Uterus (tissue), 4 donors: ENCODE measurements around the gene HIRA. TPM values are rescaled to one million over a fixed set of nuclear protein-coding genes. Genes with fewer than 3 reads are reported as not detected.

Experiments used
- DNase-seq, 2 donors: peaks; one replicate each; pipeline ENCODE4 v3.0.0-alpha.2; 2019 to 2020
- H3K27ac ChIP-seq, 2 donors: fragments of 200-600 bp; sonication (generic); 1 replicate in 1 of 2; 2 replicates in 1 of 2; pipeline ENCODE4 v1.5.1; 2016 to 2018
- H3K27me3 ChIP-seq, 2 donors: fragments of 200-600 bp; sonication (generic); one replicate each; pipeline ENCODE4 v1.5.1; 2018 to 2019; ENCODE audit warnings: control low read depth in 1 of 2
- H3K36me3 ChIP-seq, 2 donors: fragments of 200-600 bp; sonication (generic); one replicate each; pipeline ENCODE4 v1.5.1; 2019; ENCODE audit warnings: control low read depth in 1 of 2
- H3K4me1 ChIP-seq, 2 donors: fragments of 200-600 bp; sonication (generic); one replicate each; pipeline ENCODE4 v1.5.1; 2018 to 2019; ENCODE audit warnings: control low read depth in 1 of 2
- H3K4me3 ChIP-seq, 2 donors: fragments of 200-600 bp; sonication (generic); 1 replicate in 1 of 2; 2 replicates in 1 of 2; pipeline ENCODE4 v1.5.1; 2018 to 2019; ENCODE audit warnings: mild to moderate bottlenecking in 1 of 2
- H3K9me3 ChIP-seq, 2 donors: fragments of 200-600 bp; sonication (generic); one replicate each; pipeline ENCODE4 v1.5.1; 2019; ENCODE audit warnings: control low read depth in 1 of 2
- CTCF ChIP-seq, 4 experiments: fragments of 200-600 bp in 2 of 4; fragments of 450-650 bp in 2 of 4; sonication (generic) in 2 of 4; IDR thresholded peaks; one replicate each; pipeline ENCODE4 v1.5.1; 2016 to 2019; ENCODE audit warnings: antibody characterized with exemption in 4 of 4, mild to moderate bottlenecking in 2 of 4, moderate library complexity in 1 of 4
- POLR2A ChIP-seq, 2 donors: fragments of 450-650 bp; IDR thresholded peaks; one replicate each; pipeline ENCODE4 v1.6.1; 2016; ENCODE audit warnings: antibody characterized with exemption in 2 of 2, mild to moderate bottlenecking in 1 of 2, moderate library complexity in 1 of 2
- intact Hi-C: fragments of 100-400 bp; cut with DNase I; formaldehyde crosslinking; loops from one replicate; pipeline ENCODE4 v1.15.1; 2023; ENCODE audit warnings: low total_unique reads
- total RNA-seq, 4 donors: library from RNA; depleted of rRNA in 3 of 4; stranded (reverse); fragments of >200 nt in 3 of 4; gene quantifications; one replicate each; pipeline versions ENCODE4 v1.1.0 to v1.2.4, GENCODE V29; 2014 to 2023
- donor health status: DM: yes; HTN: yes; CAD: no.

HIRA gene
- total RNA-seq, 4 donors from 2014 or later: 0.29 to 32.1 (median 11.7) TPM

GRCh38 chr22:19356708-19357269 is 74.7 kb downstream of the HIRA start:
- Histone ChIP-seq H3K4me1 (no peaks in the 10 kb centered on the region), H3K4me3 (no peak overlapping the region)
- intact Hi-C loops: no loop called here

GRCh38 chr22:19355413-19356157 is 75.9 kb downstream of the HIRA start:
- intact Hi-C loops: no loop called here

More at GRCh38 chr22:19356708-19357269, 74.7 kb downstream of the HIRA start:
- Histone ChIP-seq H3K9me3 (no peaks in the 10 kb centered on the region), H3K36me3 (no peaks in the 10 kb centered on the region), H3K27me3 (no peaks in the 10 kb centered on the region), H3K27ac (no peak overlapping the region)
- no peak for DNase-seq
- TF ChIP-seq POLR2A (IDR thresholded peaks at IDR 0.05) (no peak), CTCF (IDR thresholded peaks at IDR 0.05) (no peak)

GRCh38 chr22:19354201-19354600 is 77.3 kb downstream of the HIRA start:
- intact Hi-C loops: no loop called here
- Histone ChIP-seq H3K27me3 (no peaks in the 10 kb centered on the region), H3K9me3 (no peaks in the 10 kb centered on the region), H3K4me1 (no peaks in the 10 kb centered on the region), H3K36me3 (no peaks in the 10 kb centered on the region), H3K4me3 (no peak overlapping the region), H3K27ac (no peak overlapping the region)
- TF ChIP-seq POLR2A (IDR thresholded peaks at IDR 0.05) (no peak), CTCF (IDR thresholded peaks at IDR 0.05) (no peak)
- no peak for DNase-seq

More at GRCh38 chr22:19355413-19356157, 75.9 kb downstream of the HIRA start:
- H3K27ac ChIP-seq: no peak overlapping the region
- H3K27me3 ChIP-seq: no peaks in the 10 kb centered on the region
- H3K4me3 ChIP-seq: no peak overlapping the region
- no peaks in the 10 kb centered on the region for H3K4me1 ChIP-seq
- DNase-seq: no peak
- no peaks in the 10 kb centered on the region for H3K36me3 ChIP-seq
- H3K9me3 ChIP-seq: no peaks in the 10 kb centered on the region
- TF ChIP-seq POLR2A (IDR thresholded peaks at IDR 0.05): no peak
- no peak for TF ChIP-seq CTCF (IDR thresholded peaks at IDR 0.05)

GRCh38 chr22:19353363-19354131 is 78.0 kb downstream of the HIRA start:
- no peaks in the 10 kb centered on the region for H3K4me1 ChIP-seq
- no peaks in the 10 kb centered on the region for H3K36me3 ChIP-seq
- TF ChIP-seq CTCF (IDR thresholded peaks at IDR 0.05) (no peak), POLR2A (IDR thresholded peaks at IDR 0.05) (no peak)
- H3K27ac ChIP-seq: no peak overlapping the region
- H3K4me3 ChIP-seq: no peak overlapping the region
- H3K9me3 ChIP-seq: no peaks in the 10 kb centered on the region
- no peak for DNase-seq
- no peaks in the 10 kb centered on the region for H3K27me3 ChIP-seq
- intact Hi-C loops: no loop called here

- H3K4me3 ChIP-seq: no peak overlapping the region
- H3K4me1 ChIP-seq: no peaks in the 10 kb centered on the region
- no peaks in the 10 kb centered on the region for H3K36me3 ChIP-seq
Measured at GRCh38 chr22:19352766-19353165, 78.8 kb downstream of the HIRA start.

More at GRCh38 chr22:19352766-19353165, 78.8 kb downstream of the HIRA start:
- Histone ChIP-seq H3K27ac (no peak overlapping the region), H3K27me3 (no peaks in the 10 kb centered on the region), H3K9me3 (no peaks in the 10 kb centered on the region)
- DNase-seq: no peak
- intact Hi-C loops: no loop called here
- TF ChIP-seq POLR2A (IDR thresholded peaks at IDR 0.05) (no peak), CTCF (IDR thresholded peaks at IDR 0.05) (no peak)
